HG02588 (cell line): ENCODE measurements around the gene OGFOD3.
"Not testable (repeated sequence)": the region's sequence is repeated elsewhere in the genome, so short reads cannot be mapped to it uniquely, and the experiment has no call there.

Experiments used
- ATAC-seq: cut with Tn5 transposase; IDR thresholded peaks from one replicate; pipeline ENCODE4 v1.9.1; 2021; ENCODE audit warnings: mild to moderate bottlenecking, moderate library complexity; ENCODE audit not compliant: unreplicated experiment

The OGFOD3 gene

DNA sequence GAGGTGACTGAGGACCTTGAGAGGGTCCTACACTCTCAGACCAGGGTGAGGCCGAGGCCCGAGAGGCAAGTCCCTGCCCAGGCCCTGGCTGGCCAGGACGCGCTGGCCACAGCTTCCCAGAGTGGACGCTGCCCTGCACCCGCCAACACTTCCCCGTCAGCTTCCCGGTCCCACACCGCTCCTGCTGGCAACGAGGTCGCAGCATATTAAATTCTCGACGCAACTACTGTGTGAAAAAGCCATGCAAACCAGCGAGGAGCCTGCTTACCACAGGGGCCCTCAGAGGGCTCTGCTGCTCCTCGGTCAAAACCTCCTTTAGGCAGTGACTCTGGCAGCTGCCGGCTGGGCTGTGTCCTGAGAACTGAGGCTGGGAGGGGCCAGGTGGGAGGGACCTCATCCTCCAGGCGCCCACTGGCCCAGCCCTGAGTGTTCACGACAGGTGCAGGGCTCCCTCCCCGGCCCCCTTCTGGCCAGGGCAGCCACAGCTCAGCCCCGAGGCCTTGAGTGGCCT is 61.5 kb downstream of the OGFOD3 start:
- ATAC-seq: no peak

DNA sequence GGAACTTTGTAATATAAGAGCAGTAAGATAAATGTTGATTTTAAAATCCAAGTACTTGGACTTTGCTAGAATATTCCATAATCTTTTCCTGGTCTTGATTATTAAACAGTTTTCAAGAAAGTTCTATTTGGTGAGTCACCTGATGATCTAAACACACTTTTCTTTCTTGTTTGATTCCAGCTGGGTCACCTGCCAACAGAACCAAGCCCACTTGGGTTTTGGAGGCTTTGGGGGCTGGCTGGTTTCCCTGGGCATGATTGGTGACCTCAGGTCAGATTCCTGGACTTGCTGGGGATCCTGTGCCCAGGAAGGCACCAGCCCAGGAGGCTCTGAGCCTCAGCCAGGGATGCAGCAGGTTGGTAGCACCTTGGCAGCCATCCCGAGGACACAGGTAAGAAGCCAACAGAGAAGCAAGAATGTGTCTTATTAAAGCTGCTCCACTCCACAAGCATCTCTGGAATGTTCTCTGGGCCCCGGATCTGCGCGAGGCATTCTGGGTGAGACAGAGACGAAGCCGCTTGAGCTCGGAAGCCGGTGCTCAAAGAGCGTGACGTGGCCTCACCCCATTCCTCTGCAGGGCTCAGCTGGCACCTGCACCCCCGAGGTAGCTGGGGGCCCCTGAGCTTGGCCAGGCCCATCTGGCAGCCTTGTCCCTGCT is 62.5 kb downstream of the OGFOD3 start:
- no peak for ATAC-seq

DNA sequence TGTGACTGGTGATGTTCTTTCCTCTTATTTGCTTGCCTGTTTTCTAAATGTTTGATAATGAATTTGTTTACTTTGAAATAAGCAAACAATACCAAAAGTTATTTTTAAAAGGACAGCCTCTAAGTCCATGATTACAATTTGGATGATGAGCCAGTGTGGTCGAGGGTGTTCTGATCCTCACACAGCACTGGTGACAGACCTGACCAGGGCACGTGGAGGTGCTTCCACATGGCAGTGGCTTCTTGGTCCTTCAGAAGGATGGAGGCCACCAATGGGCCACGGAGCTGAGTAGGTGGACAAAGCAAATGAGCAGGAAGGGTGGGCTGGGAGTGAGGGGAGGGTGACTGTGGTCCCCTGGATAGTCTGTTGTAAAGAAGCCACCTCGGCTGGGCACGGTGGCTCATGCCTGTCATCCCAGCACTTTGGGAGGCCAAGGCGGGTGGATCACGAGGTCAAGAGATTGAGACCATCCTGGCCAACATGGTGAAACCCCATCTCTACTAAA is 63.5 kb downstream of the OGFOD3 start:
- ATAC-seq: no peak

DNA sequence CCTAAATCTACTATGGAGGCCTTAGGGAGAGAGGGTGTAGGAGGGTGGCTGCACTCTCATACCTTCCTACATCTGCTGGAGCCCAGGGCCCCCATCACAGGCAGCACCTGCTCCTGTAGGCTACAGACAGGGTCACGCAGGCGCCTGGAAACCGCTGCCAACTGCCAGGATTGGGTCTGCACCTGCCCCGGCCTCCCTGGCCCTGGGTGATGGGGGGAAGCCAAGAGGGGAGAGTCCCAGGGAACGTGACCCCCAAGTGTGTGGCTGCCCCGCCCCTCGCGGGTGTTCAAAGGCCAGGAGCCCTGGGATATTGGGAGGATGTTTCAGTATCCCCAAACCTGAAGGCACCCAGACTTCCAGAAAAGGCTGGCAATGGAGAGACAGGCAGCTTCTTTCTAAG is 64.9 kb downstream of the OGFOD3 start:
- no peak for ATAC-seq

DNA sequence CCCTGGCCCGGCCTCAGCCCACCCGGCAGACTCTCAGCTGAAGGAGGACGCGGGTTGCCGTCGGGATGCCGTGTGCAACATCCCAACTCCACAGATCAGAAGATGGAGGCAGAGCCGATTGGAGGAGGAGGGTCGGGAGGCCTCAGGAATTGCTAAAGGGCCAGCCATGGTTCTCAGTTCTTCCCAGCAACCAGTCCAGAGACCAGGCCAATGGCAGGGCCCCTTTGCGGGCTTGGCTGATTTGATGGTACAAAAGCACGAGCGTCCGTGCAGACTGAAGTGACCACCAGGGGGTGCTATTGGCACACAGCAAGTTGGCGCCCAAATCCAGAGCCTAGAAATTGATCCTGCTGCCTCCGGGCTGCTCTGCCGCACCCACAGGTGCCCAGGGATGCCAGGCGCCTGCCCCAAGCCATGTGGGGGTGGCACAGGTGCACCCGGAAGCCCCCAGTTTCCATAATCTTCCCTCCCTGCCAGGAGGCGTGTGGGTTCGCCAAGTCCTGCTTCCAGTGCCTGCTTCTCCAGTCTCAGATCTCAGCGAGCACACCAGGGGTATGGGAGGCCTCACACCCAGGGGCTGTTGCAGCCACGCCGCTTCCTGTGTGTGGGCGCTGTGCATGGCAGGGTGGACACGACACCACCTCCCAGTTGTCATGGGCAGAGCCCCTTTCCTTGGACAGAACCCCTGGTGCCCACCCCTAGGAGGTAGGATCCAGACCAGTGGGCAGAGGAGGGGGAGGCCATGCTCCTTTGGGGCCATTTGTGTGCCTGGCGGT is 66.5 kb downstream of the OGFOD3 start:
- ATAC-seq: no peak

DNA sequence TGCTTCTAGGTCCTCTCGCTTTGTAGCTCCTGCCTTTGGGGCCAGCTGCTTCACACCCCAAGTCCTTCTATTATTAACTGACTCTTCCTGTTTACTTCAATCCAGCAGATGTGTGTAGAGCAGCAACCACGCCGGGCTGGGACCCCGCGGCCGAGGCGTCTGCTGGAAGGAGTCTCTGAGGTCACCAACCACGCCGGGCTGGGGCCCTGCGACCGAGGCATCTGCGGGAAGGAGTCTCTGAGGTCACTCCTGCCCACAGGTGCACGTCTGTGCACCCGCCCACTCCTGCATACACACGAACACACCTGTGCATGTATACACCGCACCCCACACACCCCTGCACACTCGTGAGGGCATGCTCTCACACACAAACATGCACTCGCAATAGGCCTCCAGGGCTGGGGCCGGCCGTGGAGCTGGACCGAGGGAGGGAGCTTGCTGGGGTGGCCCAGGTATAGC is 67.1 kb downstream of the OGFOD3 start:
- no peak for ATAC-seq

DNA sequence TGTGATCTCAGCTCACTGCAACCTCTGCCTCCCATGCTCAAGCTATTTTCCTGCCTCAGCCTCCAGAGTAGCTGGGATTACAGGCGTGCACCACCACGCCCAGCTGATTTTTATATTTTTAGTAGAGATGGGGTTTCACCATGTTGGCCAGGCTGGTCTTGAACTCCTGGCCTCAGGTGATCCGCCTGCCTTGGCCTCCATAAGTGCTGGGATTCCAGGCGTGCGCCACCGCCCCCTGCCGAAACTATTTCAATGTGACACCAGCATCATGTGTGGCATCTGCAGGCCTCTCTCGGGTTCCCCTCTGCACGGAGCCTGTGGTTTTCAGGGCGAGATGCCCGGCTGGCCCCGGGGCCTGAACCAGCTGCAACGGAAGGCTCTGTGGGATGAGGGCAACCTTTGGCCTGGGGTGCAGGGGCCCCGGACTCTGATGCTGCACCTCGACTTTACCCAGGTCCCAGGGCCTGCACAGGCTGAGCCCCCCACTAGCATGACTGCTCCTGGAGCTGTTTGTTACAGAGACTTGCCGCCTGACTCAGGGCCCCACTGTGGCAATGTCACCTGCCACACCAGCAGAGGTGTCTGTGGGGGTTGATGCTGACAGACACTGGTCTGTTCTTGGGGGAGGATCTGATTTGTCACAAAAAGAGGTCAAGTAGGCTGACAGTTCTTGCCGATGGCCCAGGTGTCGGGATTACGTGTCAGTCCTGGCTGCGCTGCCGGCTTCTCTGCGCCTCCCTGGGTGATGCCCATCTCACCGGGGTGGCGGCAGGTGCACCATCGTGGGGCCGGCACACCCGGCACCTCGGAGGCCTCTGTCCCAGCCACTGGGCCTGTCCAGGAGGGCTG is 68.0 kb downstream of the OGFOD3 start:
- no peak for ATAC-seq

DNA sequence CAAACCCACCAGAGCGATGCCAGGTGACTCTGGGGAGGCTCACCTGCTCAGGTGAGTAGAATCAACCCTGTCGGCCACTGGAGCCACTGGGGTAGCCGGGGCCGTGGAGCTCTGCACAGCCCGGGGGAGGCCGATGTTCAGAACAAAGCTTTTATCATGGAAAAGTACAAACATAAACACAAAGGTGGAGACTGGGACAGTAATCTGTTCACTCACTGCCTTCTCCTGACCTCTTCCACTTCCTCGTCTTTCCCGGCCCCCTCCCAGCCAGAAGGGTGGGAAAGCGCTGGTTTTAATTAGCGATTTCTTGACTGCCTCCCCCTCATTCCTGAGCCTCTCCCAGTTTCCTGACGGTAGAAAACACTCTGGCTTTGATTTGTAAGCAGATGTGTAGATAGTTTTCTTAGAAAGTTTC is 69.1 kb downstream of the OGFOD3 start:
- ATAC-seq: no peak

DNA sequence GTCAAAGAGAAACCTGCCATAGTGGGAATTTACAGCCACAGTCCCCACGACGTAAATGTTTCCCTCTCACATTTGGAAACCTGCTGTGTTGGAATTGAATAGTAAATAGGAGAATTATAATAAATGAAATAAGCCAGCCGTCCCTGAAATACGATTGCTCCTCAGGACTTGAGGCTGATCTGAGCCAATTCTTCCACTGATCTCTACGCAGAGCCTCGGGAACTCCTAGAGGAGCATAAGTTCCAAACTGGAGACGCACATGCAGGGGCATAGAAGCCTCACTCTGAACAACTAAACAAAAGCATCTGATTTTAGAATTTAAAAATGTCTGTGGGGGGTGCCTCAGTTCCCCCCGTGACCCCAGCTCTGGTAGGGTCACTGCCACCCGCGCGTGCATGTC is 69.5 kb downstream of the OGFOD3 start:
- ATAC-seq: no peak

DNA sequence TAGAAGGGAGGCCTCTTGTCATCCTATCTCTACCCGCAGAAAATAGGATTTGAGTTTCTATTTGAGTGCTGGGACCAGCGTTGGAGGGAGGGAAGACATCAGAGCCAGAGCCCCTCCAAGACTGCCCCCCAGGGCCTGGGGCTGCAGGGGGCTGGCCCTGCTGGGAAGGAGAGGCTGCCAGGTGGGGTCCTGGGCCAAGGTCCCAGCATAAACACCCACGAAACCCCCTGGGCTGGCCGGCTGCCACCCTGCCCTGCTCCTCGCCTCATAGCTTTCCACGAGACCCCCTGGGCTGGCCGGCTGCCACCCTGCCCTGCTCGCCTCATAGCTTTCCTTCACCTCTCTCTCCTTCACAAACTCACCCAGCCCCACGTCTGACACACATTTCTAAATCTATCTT is 70.0 kb downstream of the OGFOD3 start:
- ATAC-seq: no peak

DNA sequence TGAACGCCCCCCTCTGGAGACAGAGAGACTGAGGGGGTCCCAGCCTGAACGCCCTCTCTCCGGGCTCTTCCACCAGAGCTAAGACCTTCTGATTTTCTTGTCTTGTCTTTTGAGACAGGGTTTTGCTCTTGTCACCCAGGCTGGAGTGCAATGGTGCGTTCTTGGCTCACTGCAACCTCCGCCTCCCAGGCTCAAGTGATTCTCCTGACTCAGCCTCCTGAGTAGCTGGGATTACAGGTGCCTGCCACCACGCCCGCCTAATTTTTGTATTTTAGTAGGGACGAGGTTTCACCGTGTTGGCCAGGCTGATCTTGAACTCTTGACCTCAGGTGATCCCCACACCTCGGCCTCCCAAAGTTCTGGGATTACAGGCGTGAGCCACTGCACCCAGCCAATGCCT is 70.4 kb downstream of the OGFOD3 start:
- ATAC-seq: not testable (repeated sequence)

DNA sequence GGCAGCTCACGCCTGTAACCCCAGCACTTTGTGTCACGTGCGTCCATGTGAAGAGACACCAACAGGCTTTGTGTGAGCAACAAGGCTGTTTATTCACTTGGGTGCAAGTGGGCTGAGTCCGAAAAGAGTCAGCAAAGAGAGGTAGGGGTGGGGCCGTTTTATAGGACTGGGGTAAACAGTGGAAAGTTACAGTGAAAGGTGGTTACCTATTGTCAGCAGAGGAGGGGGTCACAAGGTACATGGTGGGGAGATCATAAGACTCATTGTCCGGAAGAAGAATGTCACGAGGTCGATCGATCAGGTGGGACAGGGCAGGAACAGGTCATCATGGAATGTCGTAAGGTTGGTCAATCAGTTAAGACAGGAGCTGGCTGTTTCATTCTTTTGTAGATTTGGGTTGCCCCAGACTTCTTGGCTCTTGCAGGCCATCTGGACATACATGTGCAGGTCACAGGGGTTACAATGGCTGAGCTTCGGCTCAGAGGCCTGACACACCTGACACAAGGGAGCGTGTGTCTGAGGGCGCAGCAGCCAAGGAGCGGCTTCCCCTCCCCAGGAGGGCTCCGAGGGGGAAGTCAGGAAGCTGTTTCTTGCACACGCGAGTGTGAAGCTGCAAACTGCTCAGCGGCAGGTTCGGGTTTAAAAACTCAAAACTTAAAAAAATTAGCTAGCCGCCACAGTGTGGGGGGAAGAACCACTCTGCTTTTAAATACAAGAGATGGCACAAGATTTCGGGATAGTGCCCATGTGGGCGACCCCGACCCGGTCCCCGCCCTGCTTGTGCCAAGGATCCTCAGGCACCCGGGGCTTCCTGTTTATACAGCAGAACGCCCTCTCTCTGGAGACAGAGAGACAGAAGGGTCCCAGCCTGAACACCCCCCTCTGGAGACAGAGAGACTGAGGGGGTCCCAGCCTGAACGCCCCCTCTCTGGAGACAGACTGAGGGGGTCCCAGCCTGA is 71.8 kb downstream of the OGFOD3 start:
- ATAC-seq: no peak

DNA sequence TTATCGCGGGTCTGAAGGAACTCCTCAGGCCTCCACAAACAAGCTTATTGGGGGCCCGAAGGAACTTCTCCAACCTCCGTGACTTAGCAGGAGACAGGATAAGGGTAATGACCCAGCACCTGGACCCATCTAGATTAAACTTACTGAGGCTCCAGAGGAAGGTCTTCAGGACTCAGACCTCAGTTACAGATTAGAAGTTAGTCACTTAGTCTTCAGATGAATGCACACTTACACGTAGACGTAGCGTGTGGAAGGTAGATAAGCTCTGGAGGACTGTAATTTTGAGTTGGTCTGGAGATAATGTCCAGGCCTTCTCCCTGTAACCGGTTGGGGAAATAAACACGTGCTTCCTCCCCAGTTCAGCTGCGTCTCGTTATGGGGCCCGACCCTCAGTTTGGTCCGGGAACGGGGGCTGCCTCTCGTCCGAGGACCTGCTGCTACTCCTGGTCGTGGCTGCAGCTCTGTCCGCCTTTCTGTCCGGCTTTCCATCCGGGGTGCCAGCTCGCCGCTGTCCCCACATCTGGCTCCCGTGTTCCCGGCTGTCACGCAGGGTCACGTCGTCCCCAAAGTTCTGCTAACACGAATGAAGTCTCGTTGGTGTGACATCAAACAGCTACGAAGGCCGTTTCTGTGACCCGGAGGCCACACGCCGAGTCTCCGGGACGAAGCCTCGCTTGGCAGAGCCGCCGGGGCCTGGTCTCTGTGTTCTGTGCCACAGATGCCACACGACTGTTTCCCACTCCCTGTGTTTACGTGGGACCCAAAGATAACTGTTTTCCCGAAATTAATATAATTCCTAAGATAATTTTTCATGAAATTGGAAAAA is 73.0 kb downstream of the OGFOD3 start:
- ATAC-seq: no peak

DNA sequence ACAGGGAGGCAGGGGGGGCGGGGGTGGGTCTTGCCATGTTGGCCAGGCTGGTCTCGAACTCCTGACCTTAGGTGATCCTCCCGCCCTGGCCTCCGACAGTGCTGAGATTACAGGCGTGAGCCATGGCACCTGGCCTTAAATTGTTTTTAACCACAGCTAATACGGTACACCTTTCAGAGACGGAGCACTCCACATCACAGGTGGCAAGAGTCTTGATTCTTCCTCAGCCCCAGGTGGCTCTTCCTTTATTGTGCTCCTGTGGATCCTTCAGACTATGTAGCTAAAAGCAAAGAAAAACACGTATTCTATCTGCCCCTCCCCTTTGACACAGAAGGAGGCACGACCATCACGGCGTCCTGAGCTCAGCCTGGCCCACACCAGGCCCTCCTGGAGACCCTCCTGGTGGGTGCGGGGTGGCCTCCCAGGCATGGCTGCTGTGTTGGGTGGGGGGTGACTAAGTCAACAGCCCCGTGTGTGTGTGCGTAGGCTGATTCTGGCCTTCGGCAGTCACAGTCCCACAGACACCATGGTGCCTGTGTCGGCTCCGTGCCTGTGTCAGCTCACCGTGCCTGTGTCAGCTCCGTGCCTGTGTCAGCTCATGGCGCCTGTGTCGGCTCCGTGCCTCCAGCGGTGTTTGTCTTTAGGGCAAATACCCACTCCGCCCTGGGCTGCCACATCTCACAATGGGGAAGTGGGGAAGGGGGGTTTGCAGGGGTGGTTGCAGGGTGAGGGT is 74.0 kb downstream of the OGFOD3 start:
- ATAC-seq: no peak

DNA sequence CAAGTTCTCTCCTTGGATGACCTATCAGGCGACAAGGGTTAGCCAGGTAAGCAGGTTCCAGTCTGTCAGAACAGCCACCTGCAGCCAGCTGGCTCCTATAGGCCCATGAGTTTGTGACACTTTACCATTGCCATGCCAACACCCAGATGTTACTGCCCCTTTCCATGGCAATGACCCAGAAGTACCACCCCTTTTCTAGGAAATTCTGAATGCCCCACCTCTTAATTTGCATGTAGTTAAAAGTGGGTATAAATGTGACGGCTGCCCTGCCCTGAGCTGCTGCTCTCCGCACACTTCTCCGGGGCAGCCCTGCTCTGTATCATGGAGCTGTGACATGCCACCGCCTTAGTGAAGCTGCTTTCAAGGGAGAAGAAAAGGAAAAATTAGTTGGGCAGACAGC is 74.8 kb downstream of the OGFOD3 start:
- no peak for ATAC-seq

DNA sequence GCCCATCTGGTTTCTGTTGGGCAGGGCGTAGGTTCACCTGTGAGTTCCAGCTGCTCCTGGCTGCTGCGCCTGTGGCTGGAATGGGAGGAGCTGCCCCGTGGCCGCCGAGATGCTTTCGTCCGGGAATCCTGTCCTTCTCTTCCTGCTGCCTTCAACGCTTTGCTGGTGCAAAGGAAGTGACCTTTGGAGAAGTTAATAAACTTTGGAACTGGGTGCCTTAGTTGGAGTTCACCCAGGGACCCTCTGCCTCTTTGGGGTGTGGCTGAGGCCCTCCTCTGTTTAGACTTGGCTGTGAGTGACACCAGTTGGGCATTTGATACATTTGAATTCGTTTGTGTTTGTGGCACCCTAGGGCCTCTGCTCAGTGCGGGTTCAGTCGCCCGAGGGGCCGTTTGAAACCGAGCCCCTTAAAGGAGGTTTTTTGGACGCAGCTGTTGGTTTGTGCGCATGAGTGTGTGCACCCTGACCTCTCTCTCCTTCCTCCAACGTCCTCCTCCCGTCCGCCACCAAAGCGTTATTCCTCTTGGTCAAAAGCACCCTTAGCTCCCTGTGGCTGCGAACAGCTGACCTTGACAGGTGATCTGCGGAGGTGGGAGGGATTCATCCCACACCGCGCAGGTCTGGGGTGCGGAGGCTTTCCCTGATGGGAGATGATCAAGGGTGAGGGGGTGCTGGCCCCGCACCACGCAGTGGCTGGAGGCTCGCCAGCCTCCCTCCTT is 75.9 kb downstream of the OGFOD3 start:
- no peak for ATAC-seq

DNA sequence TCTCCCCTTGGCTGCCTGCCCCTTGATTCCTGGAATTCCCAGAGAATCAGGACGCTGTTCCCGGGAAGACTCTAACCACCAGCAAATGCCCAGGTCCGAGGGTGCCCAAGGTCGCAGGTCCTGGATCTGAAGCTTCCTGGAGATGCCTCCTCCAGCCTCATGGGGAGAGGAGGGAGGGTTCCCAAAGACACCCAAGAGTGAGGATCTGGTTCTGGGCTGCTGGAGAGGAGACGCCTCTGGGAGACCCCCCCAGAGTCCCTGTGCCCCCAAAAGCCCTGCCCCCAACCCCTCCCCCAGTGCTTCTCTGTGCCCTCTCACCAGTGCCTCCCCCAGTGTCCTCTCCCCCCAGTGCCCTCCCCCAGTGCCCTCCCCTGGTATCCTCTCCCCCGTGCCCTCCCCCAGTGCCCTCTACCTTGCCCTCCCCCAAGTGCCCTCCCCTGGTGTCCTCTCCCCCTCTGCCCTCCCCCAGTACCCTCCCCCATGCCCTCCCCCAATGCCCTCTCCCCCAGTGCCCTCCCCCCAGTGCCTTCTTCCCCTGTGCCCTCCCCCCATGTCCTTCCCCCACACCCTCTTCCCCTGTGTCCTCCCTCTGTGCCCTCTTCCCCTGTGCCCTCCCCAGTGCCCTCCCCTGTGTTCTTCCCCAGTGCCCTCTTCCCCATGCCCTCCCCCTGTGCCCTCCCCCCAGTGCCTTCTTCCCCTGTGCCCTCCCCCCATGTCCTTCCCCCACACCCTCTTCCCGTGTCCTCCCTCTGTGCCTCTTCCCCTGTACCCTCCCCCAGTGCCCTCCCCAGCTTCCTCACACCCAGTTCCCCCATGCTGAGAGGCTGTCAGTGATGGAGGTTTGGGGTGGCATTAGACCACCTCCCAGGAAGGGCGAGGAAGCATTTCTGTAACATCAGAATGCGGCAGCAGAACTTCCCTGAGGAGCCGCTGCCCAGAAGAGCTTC is 78.5 kb downstream of the OGFOD3 start:
- ATAC-seq: no peak
